HG02981 (cell line): Measurements from ENCODE around the gene C4BPA.

ENCODE experiments used
- ATAC-seq: cut with Tn5 transposase; IDR thresholded peaks from one replicate; pipeline ENCODE4 v1.9.1; 2021; ENCODE audit warnings: mild to moderate bottlenecking, moderate library complexity; ENCODE audit not compliant: unreplicated experiment

The C4BPA gene

DNA sequence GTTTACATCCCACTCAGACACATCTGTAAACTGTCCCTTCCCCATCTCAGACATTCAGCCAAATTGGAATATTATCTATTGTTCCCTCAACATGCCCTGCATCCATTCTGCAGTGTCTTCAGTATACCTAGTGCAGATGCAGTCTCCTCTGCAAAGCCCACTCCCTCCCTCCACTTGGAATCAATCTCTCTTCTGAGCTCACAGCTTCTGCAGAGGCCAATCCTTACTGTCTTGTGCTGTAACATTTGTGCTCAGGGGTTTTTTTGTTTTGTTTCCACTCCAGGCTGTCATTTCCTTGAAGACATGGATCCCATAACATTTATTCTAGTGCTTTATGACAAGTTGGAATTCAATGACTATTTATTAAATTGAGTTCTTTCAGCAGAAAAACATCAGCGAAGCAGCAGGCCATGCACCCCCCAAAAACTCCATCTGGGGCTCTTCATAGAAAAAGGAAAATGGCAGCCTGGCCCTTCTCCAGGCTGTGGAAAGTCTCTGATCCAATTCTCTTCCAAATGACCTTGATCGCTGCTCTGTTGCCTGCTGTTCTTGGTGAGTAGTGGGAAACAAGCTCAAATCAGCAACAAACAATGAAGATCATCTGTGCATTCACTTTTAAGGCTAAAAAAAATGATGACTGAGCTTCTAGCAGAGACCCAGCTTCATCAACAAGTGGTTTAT lies 8.7 kb downstream of the C4BPA start:
- no peak for ATAC-seq

DNA sequence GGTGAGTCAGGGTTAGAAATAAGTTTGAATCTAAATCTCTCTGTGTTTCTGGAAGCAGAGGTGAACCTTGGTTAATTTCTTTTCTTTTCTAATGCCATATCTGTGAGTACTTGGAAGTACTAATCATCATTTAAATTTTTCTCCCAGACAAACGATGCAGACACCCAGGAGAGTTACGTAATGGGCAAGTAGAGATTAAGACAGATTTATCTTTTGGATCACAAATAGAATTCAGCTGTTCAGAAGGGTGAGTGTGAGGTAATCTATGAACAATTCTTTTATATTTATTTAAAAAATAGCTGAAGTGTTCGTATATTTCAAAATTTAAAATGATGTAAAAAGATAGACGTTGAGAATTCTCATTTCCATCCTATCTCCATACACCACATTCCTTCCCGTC lies 11.2 kb downstream of the C4BPA start:
- ATAC-seq = no peak

DNA sequence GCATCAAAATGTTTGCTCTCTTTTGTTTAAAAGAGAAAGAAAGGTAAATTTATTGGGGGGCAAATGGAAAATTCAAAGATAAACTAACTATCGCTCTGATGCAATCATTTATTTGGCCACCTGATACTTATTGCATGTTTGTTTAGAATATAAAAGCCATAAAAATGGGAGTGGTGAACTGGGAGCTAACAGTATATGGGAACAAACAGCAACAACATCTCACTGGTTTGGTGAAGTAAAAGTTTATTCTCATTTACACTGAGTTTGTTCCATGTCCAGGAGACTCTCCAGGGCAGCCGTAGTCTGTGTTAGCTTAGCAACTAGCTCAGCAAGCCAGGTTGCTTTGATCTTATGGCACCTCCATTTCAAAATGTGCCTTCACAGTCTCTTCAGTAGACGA lies 20.4 kb downstream of the C4BPA start:
- ATAC-seq = no peak

DNA sequence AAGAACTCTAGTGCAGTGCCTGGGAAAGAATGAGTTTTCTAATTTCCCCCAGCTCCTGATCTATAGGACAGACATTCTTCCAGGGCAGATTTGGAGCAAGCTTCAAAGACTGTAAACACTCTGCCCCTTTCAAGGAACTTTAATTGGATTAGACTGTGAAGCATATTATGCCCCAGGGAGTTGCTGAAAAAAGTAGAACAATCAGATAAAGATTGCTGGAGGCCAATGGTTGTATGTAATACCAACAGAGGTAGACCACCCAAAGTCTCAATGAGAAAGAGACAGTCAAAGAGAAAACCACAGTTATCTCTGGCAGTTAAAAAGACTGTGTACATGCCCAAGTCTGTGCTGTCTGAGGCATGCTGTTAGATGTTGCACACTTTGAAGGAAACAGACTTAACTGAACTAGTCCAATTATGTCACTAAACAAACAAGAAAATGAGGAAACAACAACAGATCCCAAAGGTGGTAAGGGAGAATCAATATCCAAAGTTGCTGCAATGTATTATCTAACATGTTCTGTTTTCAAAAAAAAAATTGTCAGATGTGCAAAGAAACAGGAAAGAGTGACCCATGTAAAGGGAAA lies 24.4 kb downstream of the C4BPA start:
- no peak for ATAC-seq

DNA sequence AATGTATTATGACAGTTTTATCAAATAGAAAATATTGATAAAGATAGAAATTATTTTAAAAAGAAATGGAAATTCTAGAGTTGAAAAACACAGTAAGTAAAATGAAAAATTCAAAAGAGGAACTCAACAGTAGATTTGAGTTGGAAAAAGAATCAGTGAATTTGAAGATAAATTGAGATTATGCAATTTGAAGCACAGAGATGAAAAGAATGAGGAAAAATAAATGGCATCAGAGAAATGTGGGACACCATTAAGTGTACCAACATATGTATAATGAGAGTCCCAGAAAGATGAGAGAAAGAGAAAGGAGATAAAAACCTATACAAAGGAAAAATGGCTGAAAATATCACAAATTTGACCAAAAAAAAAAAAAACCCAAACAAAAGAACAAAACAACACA lies 25.0 kb downstream of the C4BPA start:
- ATAC-seq = no peak

DNA sequence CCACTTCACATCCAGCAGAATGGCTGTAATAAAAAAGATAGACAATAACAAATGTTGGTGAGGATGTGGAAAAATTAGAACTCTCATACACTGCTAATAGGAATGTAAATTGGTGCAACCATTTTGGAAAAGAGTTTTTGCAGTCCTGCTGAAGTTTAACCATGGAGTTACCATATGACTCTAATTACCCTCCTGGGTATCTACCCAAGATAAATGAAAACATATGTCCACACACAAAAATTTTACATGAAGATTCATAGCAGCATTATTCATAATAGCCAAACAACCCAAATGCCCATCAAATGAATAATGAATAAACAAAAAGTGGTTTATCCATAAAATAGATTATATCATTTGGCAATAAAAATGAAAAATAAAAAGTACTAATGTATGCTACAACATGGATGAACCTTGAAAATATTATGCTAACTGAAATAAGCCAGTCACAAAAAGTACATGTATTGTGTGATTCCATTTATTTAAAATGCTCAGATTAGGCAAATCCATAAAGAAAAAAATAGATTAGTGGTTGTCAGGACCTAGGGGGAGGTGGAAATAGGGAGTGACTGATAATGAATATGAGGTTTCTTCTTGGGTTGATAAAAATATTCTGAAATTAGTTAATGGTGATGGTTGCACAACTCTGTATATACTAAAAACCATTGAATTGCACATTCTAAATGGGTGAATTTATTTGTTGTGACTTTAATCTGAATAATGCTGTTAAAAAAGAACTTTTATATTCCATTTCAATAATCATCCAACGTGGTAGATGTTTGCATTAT lies 26.4 kb downstream of the C4BPA start:
- no peak for ATAC-seq

DNA sequence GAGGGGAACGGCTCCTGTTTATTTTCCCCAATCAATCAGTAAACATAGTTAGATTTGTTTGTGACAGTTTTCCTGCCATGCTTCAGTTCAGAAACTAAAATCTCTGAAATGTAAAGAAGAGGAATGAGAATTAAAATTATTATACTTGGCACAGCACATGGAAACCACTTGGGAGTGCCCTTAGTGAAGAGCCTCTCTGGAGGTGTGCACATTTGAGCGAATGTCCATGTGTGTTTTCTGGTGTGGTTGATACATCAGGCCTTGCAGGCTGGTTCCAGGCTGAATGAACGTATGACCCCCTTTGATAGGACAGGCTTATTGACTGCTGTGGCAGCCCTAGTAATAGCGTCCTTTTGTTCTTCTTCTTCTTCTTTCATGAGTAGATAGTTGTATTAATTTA lies 27.1 kb downstream of the C4BPA start:
- no peak for ATAC-seq

DNA sequence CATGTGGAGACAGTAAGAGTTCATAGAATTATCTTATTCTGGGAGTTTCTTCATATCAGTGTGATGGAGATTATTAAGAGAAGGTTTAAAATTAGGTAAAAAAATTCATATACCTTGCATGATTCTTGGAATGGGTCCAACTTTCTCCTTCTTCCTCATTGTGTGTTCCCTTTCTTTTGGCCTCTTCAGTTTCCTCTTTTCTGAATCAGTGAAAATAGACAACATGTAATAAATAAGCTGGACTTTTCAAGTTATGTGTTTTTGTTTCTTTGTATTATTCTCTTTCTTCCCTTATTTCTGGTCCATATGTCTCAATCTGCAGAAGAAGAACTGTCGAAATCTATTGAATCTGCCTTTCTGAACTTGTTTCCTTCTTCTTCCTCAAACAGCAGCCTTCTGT lies 30.5 kb downstream of the C4BPA start:
- ATAC-seq = no peak

DNA sequence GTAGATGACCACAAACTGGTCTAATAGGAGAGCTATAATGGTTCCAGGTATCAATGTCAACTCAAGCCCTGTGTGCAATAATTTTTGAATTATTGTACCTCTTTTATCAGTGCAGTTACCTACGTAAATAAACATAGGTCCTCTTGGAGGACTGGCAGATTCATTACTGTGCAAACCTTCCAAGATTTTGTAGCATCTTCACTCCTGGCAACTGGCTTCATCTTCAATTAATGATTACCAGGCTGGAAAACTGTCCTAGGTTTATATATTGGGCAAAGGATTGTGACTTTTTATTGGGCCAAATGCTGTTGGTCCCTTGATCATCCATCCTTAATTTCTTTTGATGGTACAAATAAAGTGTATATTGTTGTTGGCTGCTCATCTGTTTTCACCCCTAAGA lies 35.6 kb downstream of the C4BPA start:
- ATAC-seq = no peak

DNA sequence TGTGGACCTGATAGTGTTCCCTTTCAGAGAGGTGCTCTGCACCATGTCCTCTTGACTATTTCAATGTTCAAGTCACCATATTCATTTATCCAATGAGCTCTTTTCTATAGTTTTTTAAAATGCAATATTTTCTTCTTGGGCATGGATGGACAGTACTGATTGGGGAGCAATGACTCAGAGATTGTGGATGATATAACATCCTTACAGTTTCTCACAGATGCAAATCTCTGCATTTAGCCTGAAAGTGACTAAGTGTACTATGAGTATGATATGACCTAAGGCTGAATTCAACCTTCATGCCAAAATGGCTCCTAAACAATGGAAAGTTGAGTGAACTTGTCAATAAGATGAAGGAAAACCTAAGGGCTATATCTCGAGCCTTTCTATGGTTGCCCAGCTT lies 36.5 kb downstream of the C4BPA start:
- ATAC-seq = no peak

DNA sequence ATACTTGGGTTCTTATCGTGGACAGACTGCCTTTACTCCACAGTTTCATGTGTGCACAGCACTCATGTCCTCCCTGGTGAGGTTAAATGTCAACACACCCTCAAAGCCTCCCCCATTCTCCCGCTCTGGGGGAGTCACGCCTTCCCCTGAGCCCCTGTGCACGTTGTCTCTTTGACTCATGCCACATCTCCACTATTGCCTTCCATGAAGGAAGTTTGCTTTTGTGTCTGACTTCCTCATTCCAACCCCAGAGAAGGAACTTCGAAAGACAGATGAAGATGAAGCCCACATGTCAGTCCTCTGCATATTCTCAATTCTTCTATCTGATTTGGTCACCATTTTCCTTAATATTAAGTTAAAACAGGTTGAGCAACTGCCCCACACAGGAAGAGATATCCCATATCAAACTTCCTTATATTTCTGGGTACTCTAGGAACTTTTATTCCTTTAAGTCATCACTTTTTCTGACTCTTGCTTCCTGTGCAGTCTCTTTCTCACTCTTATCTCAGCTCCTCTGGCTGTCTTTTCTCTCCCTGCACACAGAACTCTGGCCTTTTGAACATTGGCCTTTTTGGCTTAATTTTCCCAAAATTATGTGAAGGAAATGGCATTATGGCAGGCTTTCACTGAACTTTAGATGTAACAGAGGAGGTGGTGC lies 41.5 kb downstream of the C4BPA start:
- no peak for ATAC-seq

DNA sequence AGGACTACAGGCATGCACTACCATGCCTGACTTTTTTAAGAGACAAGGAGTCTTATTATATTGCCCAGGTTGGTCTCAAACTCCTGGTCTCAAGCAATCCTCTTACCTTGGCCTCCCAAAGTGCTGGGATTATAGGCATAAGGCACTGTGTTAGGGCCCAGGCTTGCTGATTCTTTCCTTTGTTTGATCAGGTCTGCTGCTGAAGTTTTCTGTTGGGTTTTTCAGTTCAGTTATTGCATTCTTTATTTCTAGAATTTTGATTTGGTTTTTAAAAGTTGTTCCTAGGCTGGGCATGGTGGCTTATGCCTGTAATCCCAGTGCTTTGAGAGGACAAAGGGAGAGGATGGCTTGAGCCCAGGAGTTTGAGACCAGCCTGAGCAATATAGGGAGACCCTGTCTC lies 47.9 kb downstream of the C4BPA start:
- ATAC-seq = no peak

DNA sequence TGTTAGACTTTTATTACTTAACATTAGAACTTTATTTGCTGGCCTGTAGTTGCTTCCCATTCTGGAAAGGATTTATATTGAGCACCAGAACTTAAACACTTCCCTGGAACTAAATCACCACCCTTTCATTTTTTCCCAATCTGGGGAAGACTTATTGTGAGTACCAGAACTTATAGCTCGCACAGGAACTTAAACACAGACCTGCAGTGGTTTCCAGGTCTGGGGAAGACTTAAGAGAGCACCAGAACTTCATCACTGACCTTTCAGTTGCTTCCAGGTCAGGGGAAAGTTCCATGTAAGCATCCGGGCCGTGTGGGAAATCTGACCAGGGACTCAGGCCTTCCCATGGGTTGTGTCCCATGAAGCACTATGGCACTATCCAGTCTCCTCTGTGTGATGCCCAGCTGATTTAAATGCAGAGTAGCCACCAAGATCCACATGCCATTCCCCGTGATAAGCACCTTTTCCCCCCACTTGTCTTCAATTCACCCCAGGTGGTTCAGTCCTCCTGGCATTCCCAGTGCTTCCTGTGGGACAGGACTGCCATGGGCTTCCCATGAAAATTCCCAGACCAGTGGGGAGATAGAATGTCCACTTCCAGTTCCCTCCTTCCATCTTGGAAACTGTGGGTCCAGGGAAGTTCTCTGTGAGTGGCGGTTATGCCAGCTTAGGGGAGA lies 48.9 kb downstream of the C4BPA start:
- no peak for ATAC-seq

DNA sequence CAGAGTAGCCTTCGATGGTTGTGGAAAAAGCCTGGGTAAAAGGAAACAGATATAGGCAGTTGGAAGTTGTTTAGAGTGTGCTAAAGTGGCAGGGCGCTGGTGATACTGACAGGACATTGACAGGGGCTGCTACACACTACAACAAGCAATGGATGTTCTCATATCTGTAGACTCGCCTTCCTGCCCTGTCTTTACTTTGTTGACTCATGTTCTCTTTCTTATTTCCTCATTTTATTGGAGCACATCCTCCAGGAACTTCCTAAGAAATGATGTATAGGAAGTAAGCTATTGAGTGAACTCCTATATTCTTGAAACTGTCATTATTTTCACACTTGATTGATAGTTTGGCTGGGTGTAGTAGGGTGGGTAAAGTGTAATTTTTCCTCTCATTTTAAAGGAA lies 51.0 kb downstream of the C4BPA start:
- no peak for ATAC-seq

DNA sequence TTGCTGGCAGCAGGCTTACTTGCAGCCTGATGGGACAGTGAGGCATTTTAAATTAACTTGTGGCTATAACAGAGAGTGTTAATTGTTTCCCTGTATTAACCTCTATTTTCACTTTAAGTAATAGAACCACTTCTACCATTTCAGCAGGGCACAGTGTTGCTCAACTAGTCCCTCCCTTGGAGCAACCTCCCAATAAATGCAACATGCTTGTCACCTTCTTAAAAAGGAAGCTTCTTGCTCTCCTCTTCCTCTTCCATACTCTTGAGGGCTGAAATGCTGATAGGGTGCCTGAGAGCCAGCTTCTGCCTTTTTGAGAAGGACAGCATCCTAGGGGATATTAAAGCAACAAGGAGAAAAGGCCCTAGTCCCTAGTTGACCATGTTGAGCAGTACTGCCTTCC lies 52.1 kb downstream of the C4BPA start:
- ATAC-seq = no peak

DNA sequence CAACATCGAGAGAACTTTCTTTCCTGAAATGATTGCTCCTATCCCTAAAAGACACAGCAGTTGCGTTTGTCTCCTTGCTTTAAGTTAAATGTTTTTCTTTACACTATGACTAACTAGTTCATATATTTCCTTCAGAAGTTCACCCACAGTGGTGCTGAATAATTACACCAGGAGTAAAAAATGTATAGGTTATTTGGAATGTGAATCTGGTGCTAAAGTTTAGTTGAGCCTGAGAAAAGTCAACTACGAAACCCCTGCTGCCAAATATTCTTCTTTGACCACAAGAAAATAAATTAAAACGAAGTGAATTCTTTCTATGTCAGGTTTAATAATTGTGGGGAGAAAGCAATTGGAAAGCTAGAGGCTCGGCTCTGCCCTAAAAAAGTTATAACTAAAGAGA lies 52.8 kb downstream of the C4BPA start:
- no peak for ATAC-seq

DNA sequence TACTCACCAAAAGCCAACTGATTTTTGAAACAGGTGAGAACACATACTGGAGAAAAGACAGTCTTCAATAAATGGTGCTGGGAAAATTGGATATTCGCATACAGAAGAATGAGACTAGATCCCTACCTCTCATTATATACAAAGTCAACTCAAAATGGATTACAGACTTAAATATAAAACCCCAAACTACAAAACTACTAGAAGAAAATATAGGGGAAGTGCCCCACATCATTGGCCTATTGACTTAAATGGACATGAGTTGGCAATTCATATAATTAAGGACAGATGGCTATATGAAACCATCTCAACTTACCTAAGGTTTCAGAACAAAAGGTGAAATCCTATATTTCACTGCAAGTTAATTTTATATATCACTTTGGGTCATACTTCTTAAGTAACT lies 60.1 kb downstream of the C4BPA start:
- ATAC-seq = no peak

DNA sequence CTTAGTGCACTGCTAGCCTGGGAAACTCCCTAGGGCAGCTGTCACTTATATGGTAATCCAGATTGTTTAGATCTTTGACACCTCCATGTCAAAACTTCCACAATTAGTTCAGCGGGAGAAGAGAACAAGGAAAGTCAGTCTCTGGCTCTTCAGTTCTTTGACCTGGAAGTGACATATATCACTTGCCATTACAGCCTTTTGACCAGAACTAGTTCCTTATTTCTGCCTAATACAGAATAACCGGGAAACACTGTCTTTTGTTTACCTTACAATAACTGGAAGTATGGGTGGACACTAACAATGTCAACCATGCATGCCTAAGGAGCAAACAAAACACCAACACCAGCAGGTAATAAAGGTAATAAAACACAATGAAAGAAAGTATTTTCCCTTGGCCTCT lies 68.3 kb downstream of the C4BPA start:
- ATAC-seq = no peak

DNA sequence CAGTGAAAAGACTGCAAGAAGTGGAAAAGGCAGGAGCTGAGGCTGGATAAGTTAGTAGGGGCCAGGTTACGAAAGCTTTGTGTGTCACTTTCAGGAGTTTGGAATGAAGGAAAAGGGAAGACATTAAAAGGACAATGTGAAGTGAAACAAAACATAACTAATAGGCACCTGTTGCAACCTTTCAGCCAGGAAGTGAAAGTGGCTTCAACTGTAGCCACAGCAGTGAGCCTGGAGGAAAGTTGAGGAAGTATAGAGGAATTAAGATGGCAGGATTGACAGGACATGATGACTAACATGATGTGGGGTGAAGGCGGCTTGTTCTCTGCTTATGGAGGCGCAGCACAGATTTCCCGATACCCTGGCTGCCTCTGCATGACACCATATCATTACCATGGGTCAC lies 68.9 kb downstream of the C4BPA start:
- ATAC-seq = no peak

DNA sequence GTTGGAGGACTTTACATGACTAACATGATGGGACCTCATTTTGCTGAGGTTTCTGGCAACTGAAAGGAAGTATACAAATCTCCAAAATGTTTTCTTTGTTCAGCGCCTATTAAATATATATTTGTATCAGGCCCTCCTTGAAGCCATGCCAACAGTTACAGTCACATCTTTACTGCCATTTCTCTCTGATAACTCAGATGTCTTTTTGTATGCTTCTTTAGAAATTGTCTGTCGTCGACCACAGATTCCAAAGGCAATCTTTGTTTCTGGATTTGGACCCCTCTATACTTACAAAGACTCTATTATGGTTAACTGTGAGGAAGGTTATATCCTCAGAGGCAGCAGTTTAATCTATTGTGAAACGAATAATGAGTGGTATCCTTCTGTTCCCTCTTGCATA lies 69.4 kb downstream of the C4BPA start:
- no peak for ATAC-seq

DNA sequence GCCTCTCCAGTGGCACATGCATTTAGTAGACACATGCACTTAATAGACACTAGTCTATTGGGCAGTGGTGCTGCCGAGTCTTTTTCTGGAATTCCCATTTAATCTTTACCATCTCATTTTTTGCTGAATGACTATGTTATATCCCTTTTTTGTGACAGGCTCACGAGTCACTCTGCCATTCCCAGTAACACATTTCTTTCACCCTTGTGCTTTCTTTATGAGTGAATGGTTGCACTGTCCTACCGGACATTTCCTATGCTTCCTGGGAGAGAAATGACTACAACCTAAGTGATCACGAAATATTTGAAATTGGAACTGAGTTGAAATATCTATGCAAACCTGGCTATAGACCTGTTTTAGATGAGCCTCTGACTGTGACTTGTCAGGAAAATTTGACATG lies 70.9 kb downstream of the C4BPA start:
- no peak for ATAC-seq
